ENCODE results near the gene MAML3.

MAML3 gene

GRCh38 chr4:139672732-139673131, 481.3 kb downstream of the MAML3 start:
- no peak overlapping the region for H3K4me3 ChIP-seq (ENCODE audit: low read length)
- TF ChIP-seq CTCF (IDR thresholded peaks at IDR 0.05; ENCODE audit: low read depth, low read length, poor library complexity, severe bottlenecking) (no peak), EZH2phosphoT487 (IDR thresholded peaks at IDR 0.05; ENCODE audit: borderline replicate concordance, low read length) (no peak)
- no peak overlapping the region for H3K27ac ChIP-seq (ENCODE audit: low read depth, low read length)
- peaks cover 20% of the 10 kb centered on the region for H3K4me1 ChIP-seq (ENCODE audit: control insufficient read depth, low read length)
- no peaks in the 10 kb centered on the region for H3K27me3 ChIP-seq (ENCODE audit: control insufficient read depth, low read length)
- no peaks in the 10 kb centered on the region for H3K9me3 ChIP-seq (ENCODE audit: control insufficient read depth, insufficient read depth, low read length)
- H3K36me3 ChIP-seq (ENCODE audit: control insufficient read depth, low read length), result no peaks in the 10 kb centered on the region
- H3K4me2 ChIP-seq (ENCODE audit: low read length), result no peak overlapping the region
- H3K9me2 ChIP-seq (replicated peaks; ENCODE audit: control insufficient read depth, low read length), result no peaks in the 10 kb centered on the region
- no peaks in the 10 kb centered on the region for H3F3A ChIP-seq (ENCODE audit: control insufficient read depth, insufficient read depth)
- H3K79me2 ChIP-seq (ENCODE audit: control insufficient read depth, low read length), result no peaks in the 10 kb centered on the region
- no peaks in the 10 kb centered on the region for H4K20me1 ChIP-seq (ENCODE audit: control insufficient read depth, insufficient read depth, low read depth, low read length)

GRCh38 chr4:139672215-139672614, 481.8 kb downstream of the MAML3 start:
- no peak overlapping the region for H3K4me2 ChIP-seq (ENCODE audit: low read length)
- no peaks in the 10 kb centered on the region for H4K20me1 ChIP-seq (ENCODE audit: control insufficient read depth, insufficient read depth, low read depth, low read length)
- H3K9me3 ChIP-seq (ENCODE audit: control insufficient read depth, insufficient read depth, low read length), result no peaks in the 10 kb centered on the region
- TF ChIP-seq CTCF (IDR thresholded peaks at IDR 0.05; ENCODE audit: low read depth, low read length, poor library complexity, severe bottlenecking), result no peak
- no peak for TF ChIP-seq EZH2phosphoT487 (IDR thresholded peaks at IDR 0.05; ENCODE audit: borderline replicate concordance, low read length)
- no peaks in the 10 kb centered on the region for H3F3A ChIP-seq (ENCODE audit: control insufficient read depth, insufficient read depth)
- H3K36me3 ChIP-seq (ENCODE audit: control insufficient read depth, low read length), result no peaks in the 10 kb centered on the region
- no peak overlapping the region for H3K27ac ChIP-seq (ENCODE audit: low read depth, low read length)
- no peaks in the 10 kb centered on the region for H3K27me3 ChIP-seq (ENCODE audit: control insufficient read depth, low read length)
- H3K9me2 ChIP-seq (replicated peaks; ENCODE audit: control insufficient read depth, low read length), result no peaks in the 10 kb centered on the region
- H3K4me1 ChIP-seq (ENCODE audit: control insufficient read depth, low read length), result peaks cover 20% of the 10 kb centered on the region
- 0 out of 2 replicates have a peak, but pooled peaks cover under 1% of the 10 kb centered on the region for H3K79me2 ChIP-seq (ENCODE audit: control insufficient read depth, low read length)
- no peak overlapping the region for H3K4me3 ChIP-seq (ENCODE audit: low read length)

GRCh38 chr4:139670775-139671174, 483.2 kb downstream of the MAML3 start:
- TF ChIP-seq CTCF (IDR thresholded peaks at IDR 0.05; ENCODE audit: low read depth, low read length, poor library complexity, severe bottlenecking), result no peak
- TF ChIP-seq EZH2phosphoT487 (IDR thresholded peaks at IDR 0.05; ENCODE audit: borderline replicate concordance, low read length), result no peak
- H3K27me3 ChIP-seq (ENCODE audit: control insufficient read depth, low read length), result no peaks in the 10 kb centered on the region
- peaks cover 33% of the 10 kb centered on the region for H3K4me1 ChIP-seq (ENCODE audit: control insufficient read depth, low read length)
- H3K27ac ChIP-seq (ENCODE audit: low read depth, low read length), result no peak overlapping the region
- H3K9me3 ChIP-seq (ENCODE audit: control insufficient read depth, insufficient read depth, low read length), result no peaks in the 10 kb centered on the region
- H3K4me3 ChIP-seq (ENCODE audit: low read length), result no peak overlapping the region
- no peaks in the 10 kb centered on the region for H4K20me1 ChIP-seq (ENCODE audit: control insufficient read depth, insufficient read depth, low read depth, low read length)
- no peaks in the 10 kb centered on the region for H3F3A ChIP-seq (ENCODE audit: control insufficient read depth, insufficient read depth)
- no peaks in the 10 kb centered on the region for H3K9me2 ChIP-seq (replicated peaks; ENCODE audit: control insufficient read depth, low read length)
- H3K79me2 ChIP-seq (ENCODE audit: control insufficient read depth, low read length), result peaks cover 10% of the 10 kb centered on the region; the same call in 1 of the 2 replicates
- H3K4me2 ChIP-seq (ENCODE audit: low read length), result no peak overlapping the region
- no peaks in the 10 kb centered on the region for H3K36me3 ChIP-seq (ENCODE audit: control insufficient read depth, low read length)

Measured in DOHH2 (cell line).